22Rv1 (cell line): ENCODE measurements around the gene PCBP4.

ENCODE experiments used
- CTCF ChIP-seq: fragments of 450-650 bp; IDR thresholded peaks from 2 replicates; pipeline ENCODE4 v1.5.1; 2017; ENCODE audit warnings: mild to moderate bottlenecking
- ZFX ChIP-seq: fragments of 450-650 bp; IDR thresholded peaks from 2 replicates; pipeline ENCODE4 v1.6.1; 2017; ENCODE audit warnings: antibody characterized with exemption, borderline replicate concordance

- TF ChIP-seq CTCF, result no peak
- no peak for TF ChIP-seq ZFX
Measured at GRCh38 chr3:51928438-51928837, 38.8 kb downstream of the PCBP4 start.
